ENCODE results near the gene CALHM4. TPM values are rescaled to one million over a fixed set of nuclear protein-coding genes. Genes with fewer than 3 reads are reported as not detected.
"Not testable (repeated sequence)": the region's sequence is repeated elsewhere in the genome, so short reads cannot be mapped to it uniquely, and the experiment has no call there.

CALHM4 gene
- total RNA-seq, 2 experiments from 2014 or later, result not detected

DNA sequence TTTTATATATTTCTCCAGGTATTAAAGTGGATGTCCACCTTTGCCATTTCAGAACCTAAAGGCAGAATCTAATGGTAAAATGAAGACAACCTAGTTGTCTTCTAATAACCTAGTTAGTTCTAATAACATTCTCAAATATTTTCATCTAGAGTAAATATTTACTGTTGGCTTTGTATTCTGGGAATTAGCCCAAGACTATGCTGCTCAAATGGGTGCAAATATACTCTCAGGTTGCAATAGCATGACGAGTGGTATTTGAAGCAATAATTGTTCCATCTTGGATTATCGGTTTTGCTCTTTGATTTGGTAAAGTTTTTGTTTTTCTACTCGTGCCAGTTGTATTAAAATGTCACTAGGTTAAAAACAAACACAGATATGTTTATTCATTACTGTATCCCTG is 41.7 kb downstream of the CALHM4 start:
- H3K27ac ChIP-seq (ENCODE audit: low read depth, low read length, poor library complexity, severe bottlenecking), result no peak overlapping the region
- no peaks in the 10 kb centered on the region for H3K9me2 ChIP-seq (ENCODE audit: insufficient read depth, low read length)
- intact Hi-C loops (cut with micrococcal nuclease; ENCODE audit: unreplicated experiment), result no loop called here
- ChIA-PET CTCF (ENCODE audit: unreplicated experiment) (no interaction called here), POLR2A (interaction anchor here (0.7 kb wide), 1 partner anchor 24 kb away, joined by 3 read pairs; no protein-coding TSS in a partner anchor)
- BruUV-seq (replicated peaks), result no TSS peak
- H4K20me1 ChIP-seq (ENCODE audit: insufficient read depth, low read length), result no peaks in the 10 kb centered on the region
- no peaks in the 10 kb centered on the region for H3K79me2 ChIP-seq (ENCODE audit: insufficient read depth, low read depth, low read length)
- H2AFZ ChIP-seq (ENCODE audit: low read length), result no peak overlapping the region
- H3K36me3 ChIP-seq (ENCODE audit: insufficient read depth, low read length), result peaks cover 59% of the 10 kb centered on the region
- TF ChIP-seq, protein P1, sequence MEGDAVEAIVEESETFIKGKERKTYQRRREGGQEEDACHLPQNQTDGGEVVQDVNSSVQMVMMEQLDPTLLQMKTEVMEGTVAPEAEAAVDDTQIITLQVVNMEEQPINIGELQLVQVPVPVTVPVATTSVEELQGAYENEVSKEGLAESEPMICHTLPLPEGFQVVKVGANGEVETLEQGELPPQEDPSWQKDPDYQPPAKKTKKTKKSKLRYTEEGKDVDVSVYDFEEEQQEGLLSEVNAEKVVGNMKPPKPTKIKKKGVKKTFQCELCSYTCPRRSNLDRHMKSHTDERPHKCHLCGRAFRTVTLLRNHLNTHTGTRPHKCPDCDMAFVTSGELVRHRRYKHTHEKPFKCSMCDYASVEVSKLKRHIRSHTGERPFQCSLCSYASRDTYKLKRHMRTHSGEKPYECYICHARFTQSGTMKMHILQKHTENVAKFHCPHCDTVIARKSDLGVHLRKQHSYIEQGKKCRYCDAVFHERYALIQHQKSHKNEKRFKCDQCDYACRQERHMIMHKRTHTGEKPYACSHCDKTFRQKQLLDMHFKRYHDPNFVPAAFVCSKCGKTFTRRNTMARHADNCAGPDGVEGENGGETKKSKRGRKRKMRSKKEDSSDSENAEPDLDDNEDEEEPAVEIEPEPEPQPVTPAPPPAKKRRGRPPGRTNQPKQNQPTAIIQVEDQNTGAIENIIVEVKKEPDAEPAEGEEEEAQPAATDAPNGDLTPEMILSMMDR (conservative IDR thresholded peaks at IDR 0.05; ENCODE audit: low read length), result no peak
- no peak for TF ChIP-seq EZH2phosphoT487 (IDR thresholded peaks at IDR 0.05; ENCODE audit: borderline replicate concordance, low read depth, low read length)
- H3K4me1 ChIP-seq (ENCODE audit: insufficient read depth, low read length, poor library complexity, severe bottlenecking), result no peaks in the 10 kb centered on the region
- H3K4me3 ChIP-seq (ENCODE audit: low read depth, low read length, poor library complexity, severe bottlenecking), result no peak overlapping the region
- DNase-seq (ENCODE audit: low spot score), result no peak
- H3K9me3 ChIP-seq (ENCODE audit: low read length), result no peaks in the 10 kb centered on the region; the same call in 1 of the 2 replicates
- H3K4me2 ChIP-seq (ENCODE audit: low read length), result no peak overlapping the region

DNA sequence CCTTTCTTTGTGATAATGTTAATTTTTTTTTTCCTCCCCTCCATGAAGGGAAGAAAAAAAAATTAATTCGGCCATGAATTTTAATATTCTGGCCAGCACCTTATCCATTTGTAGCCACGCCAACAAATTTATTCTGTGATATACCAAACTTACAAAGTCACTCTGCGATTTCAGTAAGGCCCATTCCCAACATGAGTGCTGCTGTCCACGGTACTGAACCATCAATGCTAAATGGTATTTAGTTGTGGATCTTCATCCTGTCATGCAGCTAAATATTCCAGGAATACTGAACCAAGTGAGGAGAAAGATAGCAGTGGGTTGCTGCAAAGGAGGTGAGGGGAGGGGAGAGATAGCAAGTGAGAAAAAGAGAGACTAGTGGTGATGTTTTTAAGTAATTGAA is 43.3 kb downstream of the CALHM4 start:
- H3K36me3 ChIP-seq (ENCODE audit: insufficient read depth, low read length), result peaks cover 44% of the 10 kb centered on the region
- DNase-seq (ENCODE audit: low spot score), result no peak
- TF ChIP-seq, protein P1 (conservative IDR thresholded peaks at IDR 0.05; ENCODE audit: low read length), result no peak
- no peak for TF ChIP-seq EZH2phosphoT487 (IDR thresholded peaks at IDR 0.05; ENCODE audit: borderline replicate concordance, low read depth, low read length)
- no TSS peak for BruUV-seq (replicated peaks)
- no peak overlapping the region for H3K4me3 ChIP-seq (ENCODE audit: low read depth, low read length, poor library complexity, severe bottlenecking)
- H3K27ac ChIP-seq (ENCODE audit: low read depth, low read length, poor library complexity, severe bottlenecking), result no peak overlapping the region
- ChIA-PET POLR2A (interaction anchor here (0.7 to 1.0 kb wide), 2 partner anchors 9 to 14 kb away, joined by 3 read pairs; no protein-coding TSS in a partner anchor), CTCF (ENCODE audit: unreplicated experiment) (no interaction called here)
- no peaks in the 10 kb centered on the region for H3K79me2 ChIP-seq (ENCODE audit: insufficient read depth, low read depth, low read length)
- no peaks in the 10 kb centered on the region for H3K4me1 ChIP-seq (ENCODE audit: insufficient read depth, low read length, poor library complexity, severe bottlenecking)
- intact Hi-C loops (cut with micrococcal nuclease; ENCODE audit: unreplicated experiment), result no loop called here
- no peaks in the 10 kb centered on the region for H4K20me1 ChIP-seq (ENCODE audit: insufficient read depth, low read length)
- H3K9me2 ChIP-seq (ENCODE audit: insufficient read depth, low read length), result no peaks in the 10 kb centered on the region
- H3K9me3 ChIP-seq (ENCODE audit: low read length), result no peaks in the 10 kb centered on the region
- no peak overlapping the region for H3K4me2 ChIP-seq (ENCODE audit: low read length)
- H2AFZ ChIP-seq (ENCODE audit: low read length), result no peak overlapping the region

DNA sequence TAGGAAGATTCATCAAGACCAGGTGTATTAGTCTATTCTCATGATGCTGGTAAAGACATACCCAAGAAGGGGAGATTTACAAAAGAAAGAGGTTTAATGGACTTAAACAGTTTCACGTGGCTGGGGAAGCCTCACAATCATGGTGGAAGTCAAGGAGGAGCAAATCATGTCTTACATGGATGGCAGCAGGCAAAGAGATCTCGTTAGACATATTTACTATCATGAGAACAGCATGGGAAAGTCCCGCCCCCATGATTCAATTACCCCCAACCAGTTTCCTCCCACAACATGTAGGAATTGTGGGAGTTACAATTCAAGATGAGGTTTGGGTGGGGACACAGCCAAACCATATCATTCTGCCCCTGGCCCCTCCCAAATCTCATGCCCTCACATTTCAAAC is 50.4 kb downstream of the CALHM4 start:
- POLR2A ChIA-PET; CTCF ChIA-PET (ENCODE audit: unreplicated experiment); H4K20me1 ChIP-seq (ENCODE audit: insufficient read depth, low read length); H3K79me2 ChIP-seq (ENCODE audit: insufficient read depth, low read depth, low read length); H2AFZ ChIP-seq (ENCODE audit: low read length); H3K9me2 ChIP-seq (ENCODE audit: insufficient read depth, low read length); H3K27ac ChIP-seq (ENCODE audit: low read depth, low read length, poor library complexity, severe bottlenecking); BruUV-seq (replicated peaks); H3K9me3 ChIP-seq (ENCODE audit: low read length); H3K4me3 ChIP-seq (ENCODE audit: low read depth, low read length, poor library complexity, severe bottlenecking); H3K4me2 ChIP-seq (ENCODE audit: low read length); H3K36me3 ChIP-seq (ENCODE audit: insufficient read depth, low read length); intact Hi-C loops (cut with micrococcal nuclease; ENCODE audit: unreplicated experiment); DNase-seq (ENCODE audit: low spot score); H3K4me1 ChIP-seq (ENCODE audit: insufficient read depth, low read length, poor library complexity, severe bottlenecking): not testable (repeated sequence)

DNA sequence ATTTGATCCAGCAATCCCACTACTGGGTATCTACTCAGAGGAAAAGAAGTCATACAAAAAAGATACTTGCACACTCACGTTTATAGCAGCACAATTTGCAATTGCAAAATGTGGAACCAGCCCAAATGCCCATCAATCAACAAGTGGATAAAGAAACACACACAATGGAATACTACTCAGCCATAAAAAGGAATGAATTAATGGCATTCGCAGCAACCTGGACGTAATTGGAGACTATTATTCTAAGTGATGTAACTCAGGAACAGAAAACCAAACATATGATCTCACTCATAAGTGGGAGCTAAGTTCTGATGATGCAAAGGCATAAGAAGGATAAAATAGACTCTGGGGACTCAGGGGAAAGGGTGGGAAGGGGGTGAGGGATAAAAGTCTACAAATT is 51.3 kb downstream of the CALHM4 start:
- H3K27ac ChIP-seq (ENCODE audit: low read depth, low read length, poor library complexity, severe bottlenecking); H2AFZ ChIP-seq (ENCODE audit: low read length); H3K4me2 ChIP-seq (ENCODE audit: low read length); H3K4me1 ChIP-seq (ENCODE audit: insufficient read depth, low read length, poor library complexity, severe bottlenecking); H3K9me2 ChIP-seq (ENCODE audit: insufficient read depth, low read length); H4K20me1 ChIP-seq (ENCODE audit: insufficient read depth, low read length); intact Hi-C loops (cut with micrococcal nuclease; ENCODE audit: unreplicated experiment); H3K36me3 ChIP-seq (ENCODE audit: insufficient read depth, low read length); H3K79me2 ChIP-seq (ENCODE audit: insufficient read depth, low read depth, low read length); DNase-seq (ENCODE audit: low spot score); H3K9me3 ChIP-seq (ENCODE audit: low read length); BruUV-seq (replicated peaks); CTCF ChIA-PET (ENCODE audit: unreplicated experiment); H3K4me3 ChIP-seq (ENCODE audit: low read depth, low read length, poor library complexity, severe bottlenecking); POLR2A ChIA-PET: not testable (repeated sequence)
